Mesodermal cell (in vitro differentiated cells): Measurements from ENCODE around the gene MFAP4.

Experiments used
- H3K27ac ChIP-seq: 2 replicates; pipeline ENCODE4 v1.7.0; 2013; ENCODE audit warnings: mild to moderate bottlenecking, low read depth, low read length, moderate library complexity; ENCODE audit not compliant: severe bottlenecking
- H3K36me3 ChIP-seq: 2 replicates; pipeline ENCODE4 v1.7.1; 2013; ENCODE audit warnings: mild to moderate bottlenecking, low read length, moderate library complexity; ENCODE audit not compliant: control insufficient read depth, insufficient read depth
- H3K4me1 ChIP-seq: one replicate; pipeline ENCODE4 v1.7.1; 2013; ENCODE audit warnings: mild to moderate bottlenecking, low read length; ENCODE audit not compliant: insufficient read depth, control insufficient read depth, poor library complexity, severe bottlenecking
- H3K4me3 ChIP-seq: 2 replicates; pipeline ENCODE4 v1.7.0; 2013; ENCODE audit warnings: low read length, control low read depth, mild to moderate bottlenecking; ENCODE audit not compliant: insufficient read depth, poor library complexity, severe bottlenecking; ENCODE audit errors: extremely low read depth
- H3K9me3 ChIP-seq: 2 replicates; pipeline ENCODE4 v1.7.1; 2013; ENCODE audit warnings: mild to moderate bottlenecking, low read length, moderate library complexity; ENCODE audit not compliant: control insufficient read depth
- WGBS, 2 experiments: methylation state at CpG; one replicate each; pipeline ENCODE4 v1.1.5; 2013; ENCODE audit warnings: missing lambda C conversion rate in 2 of 2; ENCODE audit not compliant: insufficient coverage in 2 of 2; 5-methylcytosine and 5-hydroxymethylcytosine counted together

MFAP4 gene

DNA sequence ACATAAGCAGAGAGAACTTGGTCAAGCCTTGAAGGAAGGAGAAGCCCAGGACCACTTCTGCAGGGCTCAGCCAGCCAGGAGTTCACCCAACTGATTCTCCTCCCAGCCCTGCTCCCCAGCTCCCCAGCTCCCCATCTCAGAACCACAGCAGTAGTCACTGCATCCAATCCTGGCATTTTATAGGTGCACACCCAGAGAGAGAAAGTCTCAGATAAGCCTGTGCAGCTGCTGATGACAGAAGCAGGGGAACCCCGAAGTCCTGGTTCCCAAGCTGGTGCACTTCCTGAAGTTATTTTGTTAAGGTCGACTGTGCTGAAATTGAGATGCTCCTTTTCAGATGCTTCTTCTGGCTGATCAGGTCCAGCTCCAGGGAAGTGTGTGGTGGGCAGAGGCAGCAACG lies 30.6 kb upstream of the MFAP4 start:
- Histone ChIP-seq H3K36me3 (no peaks in the 10 kb centered on the region), H3K27ac (no peak overlapping the region), H3K9me3 (no peaks in the 10 kb centered on the region), H3K4me3 (no peak overlapping the region), H3K4me1 (no peaks in the 10 kb centered on the region)
- 83 to 87% methylated on average over 3 of the region's 3 CpGs for WGBS, 2 experiments

DNA sequence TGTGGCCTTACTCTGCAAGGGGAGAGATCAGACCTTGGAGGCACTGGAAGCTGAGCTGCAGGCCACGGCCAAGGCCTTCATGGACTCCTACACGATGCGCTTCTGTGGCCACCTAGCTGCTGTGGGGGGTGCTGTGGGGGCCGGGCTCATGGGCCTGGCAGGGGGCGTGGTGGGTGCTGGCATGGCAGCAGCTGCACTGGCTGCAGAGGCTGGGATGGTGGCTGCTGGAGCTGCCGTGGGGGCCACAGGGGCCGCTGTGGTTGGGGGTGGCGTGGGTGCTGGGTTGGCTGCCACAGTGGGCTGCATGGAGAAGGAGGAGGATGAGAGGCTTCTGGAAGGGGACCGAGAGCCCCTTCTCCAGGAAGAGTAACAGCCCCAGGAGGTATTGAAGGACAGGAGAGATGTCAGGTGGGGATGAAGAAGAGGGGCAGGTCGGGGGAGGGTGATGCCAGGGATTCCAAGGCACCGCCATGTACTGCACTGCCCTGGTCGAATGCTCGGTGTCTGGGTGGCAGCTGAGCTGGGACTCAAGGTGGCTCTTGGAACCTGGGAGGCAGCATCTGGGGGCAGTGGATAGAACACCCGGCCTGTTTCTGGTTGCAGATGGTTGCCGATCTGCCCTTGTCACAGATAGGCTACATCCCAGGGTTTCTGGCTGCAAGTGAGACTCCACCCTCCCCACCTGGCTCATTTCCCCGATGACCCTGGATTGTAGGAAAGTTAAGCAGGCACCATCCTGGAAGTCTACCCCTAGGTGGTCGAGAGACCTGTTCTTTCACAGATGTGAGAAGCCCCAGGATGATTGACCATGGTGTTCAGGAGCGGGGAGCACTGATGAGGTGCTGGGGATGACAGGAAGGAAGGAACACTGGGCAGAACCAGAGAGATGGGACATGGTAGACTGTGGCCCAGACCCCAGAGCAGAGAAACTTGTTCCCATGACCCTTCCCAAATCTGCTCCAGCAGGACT lies 29.1 kb upstream of the MFAP4 start:
- 89 to 92% methylated on average over 10 to 17 of the region's 18 CpGs for WGBS, 2 experiments
- no peak overlapping the region for H3K4me3 ChIP-seq
- H3K36me3 ChIP-seq: no peaks in the 10 kb centered on the region
- H3K4me1 ChIP-seq: no peaks in the 10 kb centered on the region
- H3K9me3 ChIP-seq: no peaks in the 10 kb centered on the region
- H3K27ac ChIP-seq: no peak overlapping the region

DNA sequence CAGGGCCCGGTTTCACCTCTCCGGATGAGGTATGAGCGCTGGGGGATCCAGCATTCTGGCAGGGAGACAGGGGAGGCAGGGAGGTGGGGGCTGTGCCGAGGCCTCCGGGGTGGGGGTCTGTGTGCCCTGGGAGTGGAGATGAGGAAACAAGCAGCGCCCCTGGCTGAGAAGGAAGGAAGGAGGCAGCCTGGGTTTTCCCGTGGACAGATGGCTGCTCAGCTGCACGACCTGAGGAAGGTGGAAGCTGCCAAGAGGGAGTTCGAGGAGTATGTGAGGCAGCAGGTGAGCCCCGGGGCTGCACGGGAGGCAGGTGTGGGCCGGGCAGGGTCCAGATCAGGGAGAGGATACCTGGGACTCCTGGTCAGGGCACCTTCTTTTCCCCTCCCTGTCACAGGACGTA lies 28.3 kb upstream of the MFAP4 start:
- H3K27ac ChIP-seq: no peak overlapping the region
- H3K36me3 ChIP-seq: no peaks in the 10 kb centered on the region
- no peak overlapping the region for H3K4me3 ChIP-seq
- H3K4me1 ChIP-seq: no peaks in the 10 kb centered on the region
- WGBS, 2 experiments: 89 to 96% methylated on average over 9 to 13 of the region's 13 CpGs
- no peaks in the 10 kb centered on the region for H3K9me3 ChIP-seq

DNA sequence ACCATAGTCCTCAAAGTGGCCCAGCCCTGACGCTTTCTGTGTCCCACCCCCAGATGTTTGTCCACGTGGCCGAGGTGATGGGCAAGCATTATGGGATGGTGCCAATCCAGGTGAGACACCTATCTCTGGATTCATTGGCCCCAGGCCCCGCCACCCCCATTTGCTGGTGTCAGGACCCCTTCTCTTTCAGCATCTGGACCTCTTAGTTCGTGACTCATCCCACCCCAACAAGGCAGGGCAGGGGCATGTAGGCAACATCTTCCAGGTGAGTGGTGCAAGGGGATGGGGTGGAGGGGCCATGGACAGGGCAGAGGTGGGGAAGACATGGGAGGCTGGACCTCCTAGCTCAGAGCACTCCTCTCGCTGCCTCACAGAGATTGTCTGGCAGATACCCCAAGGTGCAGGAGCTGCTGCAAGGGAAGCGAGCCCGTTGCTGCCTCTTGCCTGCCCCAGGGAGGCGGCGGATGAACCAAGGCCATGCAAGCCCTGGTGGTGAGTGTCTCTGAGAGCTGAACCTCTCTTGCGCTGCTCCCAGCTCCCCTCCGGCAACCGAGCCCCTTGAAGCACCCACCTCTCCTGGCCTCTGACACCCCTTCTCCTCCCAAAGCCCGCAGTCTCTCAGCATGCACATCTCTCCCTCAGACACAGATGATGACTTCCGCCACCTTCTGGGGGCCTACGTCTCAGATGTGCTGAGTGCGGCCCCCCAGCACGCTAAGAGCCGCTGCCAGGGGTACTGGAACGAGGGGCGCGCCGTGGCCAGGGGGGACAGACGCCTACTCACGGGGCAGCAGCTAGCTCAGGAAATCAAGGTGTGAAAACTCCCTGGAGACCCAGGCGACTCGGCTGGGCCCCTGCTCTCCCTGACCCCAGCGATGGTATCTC lies 27.6 kb upstream of the MFAP4 start:
- WGBS, 2 experiments: 94 to 95% methylated on average over 24 to 26 of the region's 28 CpGs
- Histone ChIP-seq H3K9me3 (no peaks in the 10 kb centered on the region), H3K4me3 (no peak overlapping the region), H3K27ac (no peak overlapping the region), H3K4me1 (no peaks in the 10 kb centered on the region), H3K36me3 (no peaks in the 10 kb centered on the region)

DNA sequence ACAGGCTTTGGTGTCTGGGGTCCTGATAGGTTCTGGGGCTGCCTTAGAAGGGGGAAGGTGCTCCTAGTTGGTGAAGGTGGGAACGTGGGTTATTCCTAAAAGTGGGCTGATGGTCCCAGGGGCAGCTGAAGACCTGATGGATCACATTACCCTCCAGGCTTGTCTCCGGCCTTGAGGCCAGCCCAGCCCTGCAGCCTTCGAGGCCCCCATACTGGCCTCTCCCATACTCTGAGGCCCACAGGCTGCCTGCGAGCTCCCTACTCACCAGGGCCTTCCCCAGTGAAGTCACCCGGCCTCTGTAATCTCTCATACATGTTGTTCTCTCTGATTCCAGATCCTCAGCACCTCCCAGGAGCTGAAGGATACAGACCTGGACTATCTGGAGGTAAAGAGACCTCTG lies 26.8 kb upstream of the MFAP4 start:
- no peaks in the 10 kb centered on the region for H3K9me3 ChIP-seq
- WGBS, 2 experiments: 93 to 94% methylated on average over 2 to 5 of the region's 5 CpGs
- H3K27ac ChIP-seq: no peak overlapping the region
- no peak overlapping the region for H3K4me3 ChIP-seq
- no peaks in the 10 kb centered on the region for H3K36me3 ChIP-seq
- no peaks in the 10 kb centered on the region for H3K4me1 ChIP-seq

DNA sequence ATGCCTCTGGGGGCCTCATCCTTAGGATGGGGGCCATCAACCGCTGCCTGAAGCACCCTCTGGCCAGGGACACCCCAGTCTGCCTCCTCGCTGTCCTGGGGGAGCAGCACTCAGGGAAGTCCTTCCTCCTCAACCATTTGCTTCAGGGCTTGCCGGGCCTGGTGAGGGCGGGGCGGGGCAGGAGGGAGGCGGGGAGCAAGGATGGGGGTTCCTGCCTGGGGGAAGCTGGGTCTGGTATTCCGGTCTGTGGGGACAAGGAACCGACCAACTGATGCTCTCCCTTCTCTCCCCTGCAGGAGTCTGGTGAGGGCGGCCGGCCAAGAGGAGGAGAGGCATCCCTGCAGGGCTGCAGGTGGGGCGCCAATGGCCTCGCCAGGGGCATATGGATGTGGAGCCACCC lies 26.0 kb upstream of the MFAP4 start:
- Histone ChIP-seq H3K27ac (no peak overlapping the region), H3K36me3 (no peaks in the 10 kb centered on the region), H3K9me3 (no peaks in the 10 kb centered on the region), H3K4me1 (no peaks in the 10 kb centered on the region), H3K4me3 (no peak overlapping the region)
- 93 to 100% methylated on average over 1 to 3 of the region's 12 CpGs for WGBS, 2 experiments

DNA sequence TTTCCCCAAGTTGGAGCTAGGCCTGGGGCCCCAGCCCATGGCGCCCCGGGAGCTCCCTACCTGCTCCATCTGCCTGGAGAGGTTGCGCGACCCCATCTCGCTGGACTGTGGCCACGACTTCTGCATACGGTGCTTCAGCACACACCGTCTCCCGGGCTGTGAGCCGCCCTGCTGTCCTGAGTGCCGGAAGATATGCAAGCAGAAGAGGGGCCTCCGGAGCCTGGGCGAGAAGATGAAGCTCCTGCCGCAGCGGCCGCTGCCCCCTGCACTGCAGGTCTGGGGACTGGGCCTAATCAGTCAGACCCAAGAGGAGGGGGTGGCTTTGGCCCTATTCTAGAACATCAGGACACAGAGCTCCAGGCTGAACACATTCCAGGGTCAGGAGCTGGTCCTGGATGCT lies 25.5 kb upstream of the MFAP4 start:
- Histone ChIP-seq H3K4me1 (no peaks in the 10 kb centered on the region), H3K27ac (no peak overlapping the region), H3K36me3 (no peaks in the 10 kb centered on the region), H3K9me3 (no peaks in the 10 kb centered on the region), H3K4me3 (no peak overlapping the region)
- WGBS, 2 experiments: 92 to 95% methylated on average over 15 to 16 of the region's 16 CpGs

DNA sequence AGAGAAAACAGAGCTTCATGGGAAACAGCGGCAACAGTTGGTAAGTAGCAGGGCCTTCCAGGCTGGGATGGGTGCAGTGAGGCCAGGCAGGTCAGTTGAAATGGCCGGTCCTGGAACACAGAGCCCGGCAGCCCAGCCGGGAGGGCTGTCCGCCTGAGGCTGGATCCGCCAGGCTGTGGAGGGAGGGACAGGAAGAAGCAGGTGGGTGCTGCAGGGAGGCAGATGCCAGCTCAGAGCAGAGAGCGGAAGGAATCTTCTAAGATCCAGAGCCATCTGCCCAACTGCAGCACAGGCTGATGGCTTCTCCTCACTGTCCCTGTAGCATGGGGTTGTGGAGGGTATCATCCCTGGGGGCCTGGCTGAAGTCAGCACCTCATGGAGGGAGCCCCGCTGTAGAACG lies 24.6 kb upstream of the MFAP4 start:
- no peak overlapping the region for H3K4me3 ChIP-seq
- no peak overlapping the region for H3K27ac ChIP-seq
- no peaks in the 10 kb centered on the region for H3K9me3 ChIP-seq
- no peaks in the 10 kb centered on the region for H3K36me3 ChIP-seq
- H3K4me1 ChIP-seq: no peaks in the 10 kb centered on the region
- 91 to 95% methylated on average over 8 to 9 of the region's 9 CpGs for WGBS, 2 experiments

DNA sequence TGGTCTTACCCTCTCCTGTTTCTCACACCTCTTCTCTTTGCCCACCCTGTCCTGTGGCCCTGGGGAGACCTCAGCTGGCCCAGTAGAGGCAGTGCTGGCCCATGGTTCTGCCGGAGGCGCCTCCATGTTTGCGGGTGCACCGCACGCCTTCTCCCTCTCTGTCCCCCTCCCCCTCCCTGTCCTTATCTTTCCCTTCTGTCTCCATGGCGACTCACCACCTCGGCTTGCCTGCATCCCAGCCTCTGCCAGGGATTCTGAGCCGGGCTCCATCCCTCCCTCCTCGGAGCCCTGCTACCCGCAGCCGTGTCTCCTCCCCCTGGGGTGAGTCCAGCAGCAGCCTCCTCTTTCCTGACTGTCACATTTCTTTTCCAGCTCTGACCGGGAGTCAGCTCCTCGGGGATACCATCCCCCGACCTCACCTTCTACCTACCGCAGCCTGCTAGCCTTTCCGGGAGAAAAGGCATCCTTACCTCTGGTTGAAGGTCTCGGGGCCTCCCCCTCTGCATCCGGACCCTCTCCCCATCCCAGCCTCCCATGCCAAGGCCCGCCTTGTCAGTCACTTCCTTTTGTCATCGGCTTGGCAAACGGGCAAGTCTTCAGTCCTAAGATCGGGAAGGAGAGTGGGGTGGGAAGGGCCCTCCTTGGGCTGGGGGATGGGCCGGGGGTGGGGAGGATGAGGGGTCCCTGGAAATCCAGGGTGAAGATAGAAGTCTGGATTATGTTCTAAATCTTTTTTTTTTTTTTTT lies 24.1 kb upstream of the MFAP4 start, which contains the start of gene RNF112:
TSS of gene RNF112 (plus strand) at position 358 of the 746 bp plus-strand sequence. CDS start at position 535, 177 bp downstream.
- H3K4me3 ChIP-seq: no peak within 1 kb of the TSS
- H3K27ac ChIP-seq: no peak within 1 kb of the TSS
- H3K4me1 ChIP-seq: no peaks in the 10 kb centered on the region
- H3K36me3 ChIP-seq: no peaks in the 10 kb centered on the region
- H3K9me3 ChIP-seq: no peaks in the 10 kb centered on the region
- WGBS, 2 experiments: 40 to 42% methylated on average over 17 to 21 of the region's 23 CpGs

DNA sequence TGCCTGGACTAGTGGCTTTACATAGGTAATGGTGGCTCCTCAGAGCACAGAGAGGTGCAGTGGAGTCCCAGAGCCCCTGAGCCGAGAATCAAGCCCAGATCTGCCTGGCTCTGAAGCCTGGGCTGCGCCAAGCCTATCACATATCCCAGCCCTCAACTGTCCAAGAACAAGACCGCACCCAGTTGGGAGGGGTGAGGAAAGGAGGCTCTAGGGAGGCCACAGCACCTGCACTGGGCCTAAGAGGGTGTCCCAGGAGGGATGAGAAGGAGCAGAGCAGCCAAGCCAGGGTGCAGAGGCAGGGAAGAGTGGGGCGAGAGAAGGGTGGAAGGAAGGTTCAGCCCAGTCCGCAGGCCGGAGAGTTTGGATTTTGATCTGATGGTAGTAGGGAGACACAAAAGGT lies 23.1 kb upstream of the MFAP4 start:
- no peaks in the 10 kb centered on the region for H3K9me3 ChIP-seq
- no peaks in the 10 kb centered on the region for H3K36me3 ChIP-seq
- H3K4me3 ChIP-seq: no peak overlapping the region
- WGBS, 2 experiments: 90 to 100% methylated on average over 3 to 4 of the region's 6 CpGs
- no peaks in the 10 kb centered on the region for H3K4me1 ChIP-seq
- H3K27ac ChIP-seq: no peak overlapping the region
